Eye (tissue), 1 donor: ENCODE data around the gene MAD2L2.

Source experiments
- DNase-seq: peaks from one replicate; pipeline ENCODE4 v3.0.0-alpha.2; 2015

The MAD2L2 gene

GRCh38 chr1:11704691-11705475 lies 23.9 kb upstream of the MAD2L2 start:
- no peak for DNase-seq

- peak; percentile 55 for DNase-seq
These were observed 23.2 kb upstream of the MAD2L2 start for GRCh38 chr1:11704194-11704529.

GRCh38 chr1:11703357-11704193 lies 22.6 kb upstream of the MAD2L2 start:
- DNase-seq: no peak

GRCh38 chr1:11701981-11702803 lies 21.2 kb upstream of the MAD2L2 start:
- no peak for DNase-seq

- peak; percentile 72 for DNase-seq
These were observed 20.6 kb upstream of the MAD2L2 start for GRCh38 chr1:11701551-11701961.

- DNase-seq: peak; percentile 90
These were observed 19.9 kb upstream of the MAD2L2 start for GRCh38 chr1:11700601-11701467.

- DNase-seq: no peak
These were observed 16.9 kb upstream of the MAD2L2 start for GRCh38 chr1:11697893-11698210.

GRCh38 chr1:11697188-11697892 lies 16.4 kb upstream of the MAD2L2 start:
- no peak for DNase-seq

GRCh38 chr1:11695861-11696260 lies 14.9 kb upstream of the MAD2L2 start:
- no peak for DNase-seq

GRCh38 chr1:11693917-11694316 lies 13.0 kb upstream of the MAD2L2 start:
- no peak for DNase-seq

GRCh38 chr1:11693024-11693590 lies 12.2 kb upstream of the MAD2L2 start:
- peak; percentile 50 for DNase-seq

- DNase-seq: peak; percentile 56
These were observed 11.2 kb upstream of the MAD2L2 start for GRCh38 chr1:11691928-11692711.

- peak; percentile 88 for DNase-seq
These were observed 10.5 kb upstream of the MAD2L2 start, which contains the start of gene DRAXIN for GRCh38 chr1:11691302-11691914. DRAXIN (plus strand) TSS chr1:11691710; CDS start chr1:11706259, 14,549 bp downstream.

- peak; percentile 86 for DNase-seq
These were observed 9.7 kb upstream of the MAD2L2 start for GRCh38 chr1:11690397-11691301.

- DNase-seq: no peak
These were observed 7.6 kb upstream of the MAD2L2 start for GRCh38 chr1:11688506-11688905.

GRCh38 chr1:11685210-11685752 lies 4.3 kb upstream of the MAD2L2 start:
- no peak for DNase-seq

GRCh38 chr1:11684070-11684469 lies 3.1 kb upstream of the MAD2L2 start:
- no peak for DNase-seq

GRCh38 chr1:11682799-11683198 lies 1.9 kb upstream of the MAD2L2 start:
- no peak for DNase-seq
